ENCODE measurements around the gene FKBP11.
"Not testable (repeated sequence)": the region's sequence is repeated elsewhere in the genome, so short reads cannot be mapped to it uniquely, and the experiment has no call there.

Gene FKBP11

DNA sequence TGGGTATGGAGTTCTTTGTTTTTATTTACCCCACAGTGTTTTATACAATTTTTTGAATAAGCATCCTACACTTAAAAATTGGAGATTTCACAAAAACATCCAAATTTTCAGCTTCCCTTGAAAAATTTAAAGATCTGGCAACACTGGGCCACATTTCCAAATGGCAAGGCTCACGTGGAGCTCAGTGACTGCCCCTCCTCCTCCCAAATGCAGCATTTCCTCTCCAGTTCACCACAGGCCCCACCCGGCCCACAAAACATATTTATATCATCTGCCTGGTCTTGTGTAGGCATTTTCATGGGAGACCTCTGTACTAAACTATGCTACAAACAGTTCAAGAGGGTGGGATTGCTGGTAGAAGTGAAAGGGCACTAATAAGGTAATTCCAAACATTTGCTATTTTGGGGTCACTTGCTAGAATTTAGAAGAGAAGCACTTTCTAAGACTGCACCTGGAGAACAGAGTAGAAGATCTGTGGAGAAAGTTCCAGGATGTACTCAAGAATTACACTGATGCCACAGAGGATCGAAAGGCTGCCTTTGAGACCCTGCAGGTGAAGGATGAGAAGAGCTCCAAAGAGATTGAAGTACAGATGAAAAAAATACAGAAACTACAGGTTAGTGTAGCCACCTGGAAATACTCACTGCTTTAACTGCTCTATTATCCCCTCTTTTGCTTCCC lies 7.3 kb downstream of the FKBP11 start:
- Histone ChIP-seq H3K36me3 (ENCODE audit: control insufficient read depth, insufficient read depth, low read length) (peaks cover 6% of the 10 kb centered on the region), H3K27ac (ENCODE audit: insufficient read depth, low read depth, low read length, poor library complexity, severe bottlenecking) (no peak overlapping the region), H3K4me3 (ENCODE audit: insufficient read depth, low read depth, low read length) (no peak overlapping the region), H3K9me3 (ENCODE audit: control insufficient read depth, low read length) (peaks cover 3% of the 10 kb centered on the region), H3K27me3 (ENCODE audit: control insufficient read depth, insufficient read depth, low read length, poor library complexity, severe bottlenecking) (no peaks in the 10 kb centered on the region), H3K4me1 (ENCODE audit: control insufficient read depth, insufficient read depth, low read length) (no peaks in the 10 kb centered on the region)
- WGBS, 2 experiments = 87 to 95% methylated on average over 3 of the region's 3 CpGs

DNA sequence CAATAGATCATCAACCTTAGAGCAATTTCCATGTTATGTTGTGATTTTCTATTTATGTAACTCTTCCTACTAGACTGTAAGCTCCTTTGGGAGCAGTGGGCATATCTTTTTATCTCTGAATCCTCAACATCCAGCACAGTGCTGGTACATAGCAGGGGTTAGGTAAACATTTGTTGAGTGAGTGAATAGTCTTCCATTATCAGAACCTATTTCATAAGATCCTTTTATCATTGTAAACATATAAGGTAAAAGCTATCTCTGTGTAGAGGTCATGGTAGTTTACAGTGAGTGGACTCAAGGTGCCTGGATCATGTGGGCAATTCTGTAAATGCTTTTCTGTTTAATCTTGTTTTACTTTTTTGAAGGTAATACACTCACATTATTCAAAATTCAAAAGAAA lies 15.1 kb downstream of the FKBP11 start:
- no peak overlapping the region for H3K27ac ChIP-seq (ENCODE audit: insufficient read depth, low read depth, low read length, poor library complexity, severe bottlenecking)
- H3K9me3 ChIP-seq (ENCODE audit: control insufficient read depth, low read length) = no peaks in the 10 kb centered on the region
- no peaks in the 10 kb centered on the region for H3K36me3 ChIP-seq (ENCODE audit: control insufficient read depth, insufficient read depth, low read length)
- no peak overlapping the region for H3K4me3 ChIP-seq (ENCODE audit: insufficient read depth, low read depth, low read length)
- H3K4me1 ChIP-seq (ENCODE audit: control insufficient read depth, insufficient read depth, low read length) = no peaks in the 10 kb centered on the region
- H3K27me3 ChIP-seq (ENCODE audit: control insufficient read depth, insufficient read depth, low read length, poor library complexity, severe bottlenecking) = no peaks in the 10 kb centered on the region

DNA sequence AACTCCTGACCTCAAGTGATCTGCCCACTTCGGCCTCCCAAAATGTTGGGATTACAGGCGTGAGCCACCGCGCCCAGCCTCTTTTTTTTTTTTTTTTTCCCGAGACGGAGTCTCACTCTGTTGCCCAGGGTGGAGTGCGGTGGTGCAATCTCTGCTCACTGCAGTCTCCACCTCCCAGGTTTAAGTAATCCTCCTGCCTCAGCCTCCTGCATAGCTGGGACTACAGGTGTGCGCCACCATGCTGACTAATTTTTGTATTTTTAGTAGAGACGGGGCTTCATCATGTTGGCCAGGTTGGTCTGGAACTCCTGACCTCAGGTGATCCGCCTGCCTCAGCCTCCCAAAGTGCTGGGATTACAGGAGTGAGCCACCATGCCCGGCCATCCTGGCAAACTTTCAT lies 15.6 kb downstream of the FKBP11 start:
- H3K27ac ChIP-seq (ENCODE audit: insufficient read depth, low read depth, low read length, poor library complexity, severe bottlenecking); H3K9me3 ChIP-seq (ENCODE audit: control insufficient read depth, low read length); H3K4me3 ChIP-seq (ENCODE audit: insufficient read depth, low read depth, low read length); H3K36me3 ChIP-seq (ENCODE audit: control insufficient read depth, insufficient read depth, low read length); H3K27me3 ChIP-seq (ENCODE audit: control insufficient read depth, insufficient read depth, low read length, poor library complexity, severe bottlenecking); H3K4me1 ChIP-seq (ENCODE audit: control insufficient read depth, insufficient read depth, low read length): not testable (repeated sequence)
- WGBS, 2 experiments = 86% methylated on average over 11 of the region's 11 CpGs

DNA sequence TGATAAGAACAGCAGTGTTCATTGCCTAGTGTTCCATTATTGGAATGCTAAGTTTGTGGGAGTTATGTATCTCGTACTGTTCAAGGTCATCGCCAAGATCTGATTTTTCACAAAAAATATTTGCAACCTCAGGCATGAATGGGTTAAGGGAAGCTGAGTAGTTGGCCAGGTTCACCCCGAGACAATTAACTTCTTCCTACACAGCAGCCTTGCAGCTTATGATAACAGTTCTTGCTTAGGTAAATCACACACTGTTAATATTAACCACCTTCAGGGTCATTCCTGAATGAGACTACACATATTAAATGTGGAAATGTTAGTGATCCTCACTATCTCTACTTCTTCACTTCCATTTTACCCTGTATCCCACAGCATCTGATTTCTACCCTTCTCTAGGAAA lies 18.0 kb downstream of the FKBP11 start:
- H3K4me1 ChIP-seq (ENCODE audit: control insufficient read depth, insufficient read depth, low read length) = peaks cover 3% of the 10 kb centered on the region
- H3K36me3 ChIP-seq (ENCODE audit: control insufficient read depth, insufficient read depth, low read length) = no peaks in the 10 kb centered on the region
- 60 to 63% methylated on average over 3 of the region's 3 CpGs for WGBS, 2 experiments
- H3K4me3 ChIP-seq (ENCODE audit: insufficient read depth, low read depth, low read length) = no peak overlapping the region
- no peaks in the 10 kb centered on the region for H3K27me3 ChIP-seq (ENCODE audit: control insufficient read depth, insufficient read depth, low read length, poor library complexity, severe bottlenecking)
- no peaks in the 10 kb centered on the region for H3K9me3 ChIP-seq (ENCODE audit: control insufficient read depth, low read length)
- H3K27ac ChIP-seq (ENCODE audit: insufficient read depth, low read depth, low read length, poor library complexity, severe bottlenecking) = no peak overlapping the region

DNA sequence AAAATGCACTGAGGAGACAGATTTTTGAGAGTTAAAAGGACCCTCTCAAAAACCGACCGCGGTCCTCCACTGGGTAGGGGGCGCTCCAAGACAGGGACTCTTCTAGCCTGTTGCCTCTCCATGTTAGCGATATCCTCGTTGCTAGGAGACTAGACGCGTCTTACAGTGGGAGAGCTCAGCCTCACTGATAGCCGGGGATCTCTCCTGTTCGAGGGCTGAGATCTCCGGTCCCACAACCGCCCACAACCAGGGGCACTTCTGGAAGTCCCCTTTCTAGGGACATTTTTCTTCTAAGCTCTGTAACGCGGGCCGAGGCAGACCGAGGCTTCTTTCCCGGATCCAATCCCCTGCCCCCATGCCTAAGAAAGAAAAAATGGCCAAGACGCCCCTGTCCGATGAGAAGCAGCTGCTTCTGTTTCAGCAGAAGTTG lies 21.3 kb downstream of the FKBP11 start:
- Histone ChIP-seq H3K27ac (ENCODE audit: insufficient read depth, low read depth, low read length, poor library complexity, severe bottlenecking) (no peak overlapping the region), H3K36me3 (ENCODE audit: control insufficient read depth, insufficient read depth, low read length) (no peaks in the 10 kb centered on the region), H3K27me3 (ENCODE audit: control insufficient read depth, insufficient read depth, low read length, poor library complexity, severe bottlenecking) (no peaks in the 10 kb centered on the region), H3K9me3 (ENCODE audit: control insufficient read depth, low read length) (no peaks in the 10 kb centered on the region), H3K4me3 (ENCODE audit: insufficient read depth, low read depth, low read length) (peak overlapping the region; percentile 44), H3K4me1 (ENCODE audit: control insufficient read depth, insufficient read depth, low read length) (peaks cover 3% of the 10 kb centered on the region)
- 2 to 4% methylated on average over 19 of the region's 19 CpGs for WGBS, 2 experiments

DNA sequence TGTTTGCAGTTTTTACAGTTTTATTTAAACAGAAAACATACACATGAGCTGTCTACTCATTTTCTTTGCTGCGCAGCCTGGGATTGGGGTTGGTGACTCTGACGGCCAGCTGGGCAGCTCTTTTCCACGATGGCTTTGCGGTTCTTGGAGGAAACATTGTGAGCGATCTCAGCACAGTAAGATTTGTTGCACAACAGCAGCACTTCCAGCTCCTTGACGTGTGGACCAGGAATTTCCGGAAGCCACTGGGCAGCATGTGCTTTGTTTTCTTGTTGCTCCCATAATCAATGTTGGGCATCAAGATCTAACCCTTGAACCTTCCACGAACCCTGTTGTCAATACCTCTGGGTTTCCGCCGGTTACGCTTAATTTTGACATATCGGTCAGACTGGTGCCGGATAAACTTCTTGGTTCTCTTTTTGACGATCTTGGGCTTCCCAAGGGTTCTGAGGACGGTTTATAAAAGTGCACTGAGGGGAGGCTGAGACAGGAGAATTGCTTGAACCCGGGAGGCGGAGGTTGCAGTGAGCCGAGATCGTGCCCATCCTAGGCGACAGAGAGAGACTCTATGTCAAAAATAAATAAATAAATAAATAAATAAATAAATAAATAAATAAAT lies 21.8 kb downstream of the FKBP11 start:
- Histone ChIP-seq H3K9me3 (ENCODE audit: control insufficient read depth, low read length) (no peaks in the 10 kb centered on the region), H3K27ac (ENCODE audit: insufficient read depth, low read depth, low read length, poor library complexity, severe bottlenecking) (no peak overlapping the region), H3K36me3 (ENCODE audit: control insufficient read depth, insufficient read depth, low read length) (no peaks in the 10 kb centered on the region), H3K4me3 (ENCODE audit: insufficient read depth, low read depth, low read length) (no peak overlapping the region), H3K4me1 (ENCODE audit: control insufficient read depth, insufficient read depth, low read length) (peaks cover 3% of the 10 kb centered on the region), H3K27me3 (ENCODE audit: control insufficient read depth, insufficient read depth, low read length, poor library complexity, severe bottlenecking) (no peaks in the 10 kb centered on the region)
- 89 to 90% methylated on average over 17 of the region's 20 CpGs for WGBS, 2 experiments

DNA sequence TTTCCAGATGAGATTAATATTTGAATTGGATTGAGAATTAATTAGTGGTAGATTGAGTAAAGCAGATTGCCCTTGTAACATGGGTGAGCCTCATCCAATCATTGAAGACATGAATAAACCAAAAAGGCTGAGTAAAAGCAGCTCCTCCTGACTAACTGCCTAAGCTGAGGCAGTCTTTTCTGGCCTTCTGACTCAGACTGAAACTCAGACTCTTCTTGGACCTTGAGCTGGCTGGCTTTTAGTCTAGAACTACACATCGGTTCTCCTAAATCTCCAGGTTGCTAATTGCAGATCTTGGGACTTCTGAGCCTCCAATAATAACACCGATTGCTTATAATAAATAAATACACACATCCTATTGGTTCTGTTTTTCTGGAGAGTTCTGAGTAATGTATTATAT lies 24.0 kb downstream of the FKBP11 start:
- H3K27me3 ChIP-seq (ENCODE audit: control insufficient read depth, insufficient read depth, low read length, poor library complexity, severe bottlenecking) = no peaks in the 10 kb centered on the region
- H3K9me3 ChIP-seq (ENCODE audit: control insufficient read depth, low read length) = no peaks in the 10 kb centered on the region
- whole genome bisulfite sequencing, 2 experiments = 89 to 93% methylated on average over 1 to 2 of the region's 2 CpGs
- no peaks in the 10 kb centered on the region for H3K36me3 ChIP-seq (ENCODE audit: control insufficient read depth, insufficient read depth, low read length)
- H3K4me1 ChIP-seq (ENCODE audit: control insufficient read depth, insufficient read depth, low read length) = peaks cover 3% of the 10 kb centered on the region
- H3K4me3 ChIP-seq (ENCODE audit: insufficient read depth, low read depth, low read length) = no peak overlapping the region
- no peak overlapping the region for H3K27ac ChIP-seq (ENCODE audit: insufficient read depth, low read depth, low read length, poor library complexity, severe bottlenecking)

DNA sequence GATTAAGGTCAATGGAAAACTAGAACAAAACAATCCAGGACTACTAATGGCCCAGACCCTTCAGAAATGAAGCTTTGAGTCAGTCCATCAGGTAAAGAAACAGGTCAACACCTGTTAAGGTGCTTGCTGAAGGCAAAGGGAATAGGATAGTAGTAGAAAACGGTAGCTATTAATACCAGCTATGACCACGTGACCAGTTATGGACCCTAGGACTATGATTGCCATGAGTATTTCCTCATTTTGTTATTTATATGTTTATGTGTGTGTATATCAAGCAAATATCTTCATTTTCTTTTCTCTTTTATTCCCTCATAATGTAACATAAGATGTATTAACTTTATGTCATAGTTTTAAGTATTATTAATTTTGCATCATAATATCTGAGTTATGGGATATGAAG lies 25.6 kb downstream of the FKBP11 start:
- WGBS, 2 experiments = 82 to 93% methylated on average over 2 of the region's 2 CpGs
- Histone ChIP-seq H3K27ac (ENCODE audit: insufficient read depth, low read depth, low read length, poor library complexity, severe bottlenecking) (no peak overlapping the region), H3K27me3 (ENCODE audit: control insufficient read depth, insufficient read depth, low read length, poor library complexity, severe bottlenecking) (no peaks in the 10 kb centered on the region), H3K4me1 (ENCODE audit: control insufficient read depth, insufficient read depth, low read length) (peaks cover 3% of the 10 kb centered on the region), H3K36me3 (ENCODE audit: control insufficient read depth, insufficient read depth, low read length) (no peaks in the 10 kb centered on the region), H3K4me3 (ENCODE audit: insufficient read depth, low read depth, low read length) (no peak overlapping the region), H3K9me3 (ENCODE audit: control insufficient read depth, low read length) (no peaks in the 10 kb centered on the region)

DNA sequence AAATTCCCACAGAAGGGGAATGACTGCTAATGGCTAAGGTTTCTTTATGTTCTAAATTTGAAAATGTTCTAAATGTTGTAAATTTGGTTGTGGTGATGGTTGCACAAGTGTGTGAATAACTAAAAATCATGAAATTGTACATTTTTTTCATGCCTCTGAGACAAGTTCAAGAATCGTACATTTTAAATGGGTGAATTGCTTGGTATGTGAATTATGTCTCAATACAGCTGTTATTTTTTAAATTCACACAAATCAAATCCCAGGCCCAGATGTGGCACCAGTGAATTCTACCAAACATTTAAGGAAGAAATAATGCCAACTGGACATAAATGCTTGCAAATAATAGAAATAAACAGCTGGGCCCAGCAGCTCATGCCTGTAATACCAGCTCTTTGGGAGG lies 31.0 kb downstream of the FKBP11 start:
- Histone ChIP-seq H3K9me3 (ENCODE audit: control insufficient read depth, low read length) (no peaks in the 10 kb centered on the region), H3K36me3 (ENCODE audit: control insufficient read depth, insufficient read depth, low read length) (no peaks in the 10 kb centered on the region), H3K27ac (ENCODE audit: insufficient read depth, low read depth, low read length, poor library complexity, severe bottlenecking) (no peak overlapping the region), H3K27me3 (ENCODE audit: control insufficient read depth, insufficient read depth, low read length, poor library complexity, severe bottlenecking) (no peaks in the 10 kb centered on the region), H3K4me3 (ENCODE audit: insufficient read depth, low read depth, low read length) (no peak overlapping the region), H3K4me1 (ENCODE audit: control insufficient read depth, insufficient read depth, low read length) (peaks cover 7% of the 10 kb centered on the region)
- WGBS, 2 experiments = 80 to 100% methylated on average over 1 of the region's 1 CpG

DNA sequence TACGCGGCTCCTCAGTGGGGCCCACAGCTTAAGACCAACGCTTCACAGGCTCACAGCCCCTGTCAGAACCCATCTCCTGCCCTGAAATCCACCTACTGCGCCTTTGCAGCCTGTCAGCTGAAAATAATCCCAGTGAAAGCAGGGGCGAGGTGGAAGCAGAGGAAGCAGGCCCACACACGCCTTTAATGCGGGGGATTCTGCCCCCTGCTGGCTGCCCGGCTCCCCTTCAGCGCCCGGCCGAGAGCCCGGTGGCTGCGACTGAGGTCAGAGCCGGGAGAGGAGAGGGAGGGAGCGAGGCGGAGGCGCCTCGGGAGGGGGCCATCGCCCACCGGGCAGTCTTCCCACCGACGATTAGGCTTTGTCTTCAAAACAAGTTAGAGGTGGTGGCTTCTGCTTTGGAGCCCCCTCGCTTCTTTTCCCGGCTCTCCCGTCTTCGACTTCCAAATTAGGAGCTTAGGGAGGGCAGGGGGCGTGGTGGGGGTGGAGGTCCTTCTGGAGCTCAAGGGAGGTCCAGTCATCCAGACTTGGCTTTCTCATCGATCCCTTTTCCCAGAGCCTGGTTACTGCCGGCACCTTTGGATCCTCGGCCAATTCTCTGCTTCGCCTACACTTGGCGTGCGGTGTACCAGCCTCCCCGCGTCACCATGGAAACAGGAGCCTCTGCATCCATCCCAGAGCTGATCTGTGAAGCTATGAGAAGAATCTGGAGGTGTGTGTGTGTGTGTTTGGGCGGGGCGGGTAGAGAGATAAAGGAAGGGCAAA lies 34.5 kb downstream of the FKBP11 start:
- Histone ChIP-seq H3K27ac (ENCODE audit: insufficient read depth, low read depth, low read length, poor library complexity, severe bottlenecking) (peak overlapping the region; percentile 62), H3K36me3 (ENCODE audit: control insufficient read depth, insufficient read depth, low read length) (no peaks in the 10 kb centered on the region), H3K27me3 (ENCODE audit: control insufficient read depth, insufficient read depth, low read length, poor library complexity, severe bottlenecking) (no peaks in the 10 kb centered on the region), H3K9me3 (ENCODE audit: control insufficient read depth, low read length) (no peaks in the 10 kb centered on the region), H3K4me3 (ENCODE audit: insufficient read depth, low read depth, low read length) (peak overlapping the region; percentile 37), H3K4me1 (ENCODE audit: control insufficient read depth, insufficient read depth, low read length) (peaks cover 7% of the 10 kb centered on the region)
- 2% methylated on average over 37 of the region's 37 CpGs for WGBS, 2 experiments

Measured in ectodermal cell (in vitro differentiated cells).